ENCODE results near the gene VWA7. TPM values are rescaled to one million over a fixed set of nuclear protein-coding genes. Genes with fewer than 3 reads are reported as not detected.
"Not testable (repeated sequence)": the region's sequence is repeated elsewhere in the genome, so short reads cannot be mapped to it uniquely, and the experiment has no call there.

The VWA7 gene
- total RNA-seq, 1 donor from 2014 or later = 0.62 TPM

DNA sequence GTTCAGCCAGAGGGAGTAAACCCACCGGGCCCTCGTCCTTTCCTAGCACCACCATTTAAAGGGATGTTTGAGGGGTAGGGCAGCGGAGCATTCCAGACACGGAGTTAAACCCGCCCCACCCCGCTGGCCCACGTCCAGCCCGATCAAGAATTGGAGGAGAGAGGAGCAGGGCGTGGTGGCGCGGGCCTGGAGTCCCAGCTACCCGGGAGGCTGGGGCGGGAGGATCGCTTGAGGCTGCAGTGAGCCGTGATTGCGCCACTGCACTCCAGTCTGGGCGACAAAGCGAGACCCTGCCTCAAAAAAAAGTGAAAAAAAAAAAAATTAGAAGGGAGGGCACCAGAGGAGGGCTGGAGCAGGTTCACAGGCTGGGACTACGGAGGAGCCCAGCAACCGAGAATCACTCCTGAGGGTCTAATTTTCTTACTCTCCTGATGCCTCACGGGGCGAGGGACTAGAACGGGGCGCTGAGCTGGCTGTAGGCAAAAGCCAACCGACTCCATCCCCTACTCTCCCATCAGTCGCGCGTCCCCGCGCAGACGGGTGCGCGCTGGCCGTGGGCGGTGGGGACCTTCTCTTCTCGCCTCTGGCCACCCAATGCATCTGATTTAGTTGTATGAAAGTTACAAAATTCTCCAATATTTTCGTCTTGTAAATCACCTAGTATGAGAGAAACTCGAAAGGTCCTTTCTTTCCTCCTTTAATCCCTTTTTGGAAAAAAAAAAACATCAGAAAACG, 44.3 kb upstream of the VWA7 start:
- no peak for TF ChIP-seq CTCF (IDR thresholded peaks at IDR 0.05)
- Mint-ChIP-seq H3K4me1 (ENCODE audit: low read depth) (peaks cover 51% of the 10 kb centered on the region), H3K36me3 (ENCODE audit: low read depth) (no peaks in the 10 kb centered on the region), H3K27me3 (ENCODE audit: low read depth) (no peaks in the 10 kb centered on the region), H3K9me3 (ENCODE audit: low read depth) (no peaks in the 10 kb centered on the region), H3K4me3 (ENCODE audit: unreplicated experiment) (peak overlapping the region; percentile 86), H3K27ac (ENCODE audit: unreplicated experiment) (peak overlapping the region; percentile 99)
- peak; percentile 83 for DNase-seq (ENCODE audit: low spot score)

DNA sequence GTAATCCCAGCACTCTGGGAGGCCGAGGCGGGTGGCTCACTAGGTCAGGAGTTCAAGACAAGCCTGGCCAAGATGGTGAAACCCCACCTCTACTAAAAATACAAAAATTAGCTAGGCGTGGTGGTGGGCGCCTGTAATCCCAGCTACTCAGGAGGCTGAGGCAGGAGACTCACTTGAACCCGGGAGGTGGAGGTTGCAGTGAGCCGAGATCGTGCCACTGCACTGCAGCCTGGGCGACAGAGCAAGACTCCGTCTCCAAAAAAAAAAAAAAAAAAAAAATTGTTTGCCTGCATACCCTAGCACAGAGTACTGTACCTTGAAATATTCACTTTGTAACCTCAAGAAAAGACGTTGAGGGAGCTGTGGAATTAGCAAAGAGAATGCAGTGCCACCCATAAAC, 43.3 kb upstream of the VWA7 start:
- H3K4me3 Mint-ChIP-seq (ENCODE audit: unreplicated experiment); DNase-seq (ENCODE audit: low spot score); H3K36me3 Mint-ChIP-seq (ENCODE audit: low read depth); H3K9me3 Mint-ChIP-seq (ENCODE audit: low read depth); H3K27me3 Mint-ChIP-seq (ENCODE audit: low read depth): not testable (repeated sequence)
- Mint-ChIP-seq H3K4me1 (ENCODE audit: low read depth) (peaks cover 43% of the 10 kb centered on the region), H3K27ac (ENCODE audit: unreplicated experiment) (peak overlapping the region; percentile 99)

DNA sequence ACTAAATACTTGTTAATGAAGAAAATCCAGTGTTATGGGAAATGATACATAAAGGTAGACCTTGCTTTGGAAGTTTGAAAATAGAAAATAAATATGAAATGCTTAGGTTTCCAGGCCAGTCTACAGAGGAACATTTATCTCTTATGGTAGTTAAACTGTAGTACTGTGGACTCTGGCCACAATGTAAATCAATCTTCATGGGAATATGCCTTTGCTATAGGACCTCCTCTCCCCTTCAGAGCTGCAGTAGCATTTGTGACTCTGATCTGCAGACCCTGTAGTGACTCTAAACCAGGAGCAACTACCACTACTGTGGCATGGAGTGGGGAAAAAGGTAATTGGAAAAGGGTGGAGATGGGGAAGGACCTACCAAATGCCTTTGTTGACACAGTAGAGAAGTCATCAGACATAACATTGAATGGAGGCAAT, 42.8 kb upstream of the VWA7 start:
- Mint-ChIP-seq H3K9me3 (ENCODE audit: low read depth) (no peaks in the 10 kb centered on the region), H3K4me3 (ENCODE audit: unreplicated experiment) (no peak overlapping the region), H3K27me3 (ENCODE audit: low read depth) (no peaks in the 10 kb centered on the region), H3K36me3 (ENCODE audit: low read depth) (no peaks in the 10 kb centered on the region), H3K4me1 (ENCODE audit: low read depth) (peaks cover 42% of the 10 kb centered on the region), H3K27ac (ENCODE audit: unreplicated experiment) (peak overlapping the region; percentile 58)
- TF ChIP-seq CTCF (IDR thresholded peaks at IDR 0.05) = no peak
- no peak for DNase-seq (ENCODE audit: low spot score)

- not testable (repeated sequence) for DNase-seq (ENCODE audit: low spot score); H3K27me3 Mint-ChIP-seq (ENCODE audit: low read depth); H3K36me3 Mint-ChIP-seq (ENCODE audit: low read depth); H3K9me3 Mint-ChIP-seq (ENCODE audit: low read depth)
- peaks cover 49% of the 10 kb centered on the region for H3K4me1 Mint-ChIP-seq (ENCODE audit: low read depth)
- peak overlapping the region; percentile 77 for H3K27ac Mint-ChIP-seq (ENCODE audit: unreplicated experiment)
- peak overlapping the region; percentile 66 for H3K4me3 Mint-ChIP-seq (ENCODE audit: unreplicated experiment)
Observed at GRCh38 chr6:31817929-31818511, 40.9 kb upstream of the VWA7 start.

- H3K4me3 Mint-ChIP-seq (ENCODE audit: unreplicated experiment) = peak overlapping the region; percentile 66
- H3K27ac Mint-ChIP-seq (ENCODE audit: unreplicated experiment) = peak overlapping the region; percentile 77
- H3K27me3 Mint-ChIP-seq (ENCODE audit: low read depth); H3K9me3 Mint-ChIP-seq (ENCODE audit: low read depth); DNase-seq (ENCODE audit: low spot score); H3K36me3 Mint-ChIP-seq (ENCODE audit: low read depth): not testable (repeated sequence)
- H3K4me1 Mint-ChIP-seq (ENCODE audit: low read depth) = peaks cover 43% of the 10 kb centered on the region
Observed at GRCh38 chr6:31817133-31817928, 40.2 kb upstream of the VWA7 start.

DNA sequence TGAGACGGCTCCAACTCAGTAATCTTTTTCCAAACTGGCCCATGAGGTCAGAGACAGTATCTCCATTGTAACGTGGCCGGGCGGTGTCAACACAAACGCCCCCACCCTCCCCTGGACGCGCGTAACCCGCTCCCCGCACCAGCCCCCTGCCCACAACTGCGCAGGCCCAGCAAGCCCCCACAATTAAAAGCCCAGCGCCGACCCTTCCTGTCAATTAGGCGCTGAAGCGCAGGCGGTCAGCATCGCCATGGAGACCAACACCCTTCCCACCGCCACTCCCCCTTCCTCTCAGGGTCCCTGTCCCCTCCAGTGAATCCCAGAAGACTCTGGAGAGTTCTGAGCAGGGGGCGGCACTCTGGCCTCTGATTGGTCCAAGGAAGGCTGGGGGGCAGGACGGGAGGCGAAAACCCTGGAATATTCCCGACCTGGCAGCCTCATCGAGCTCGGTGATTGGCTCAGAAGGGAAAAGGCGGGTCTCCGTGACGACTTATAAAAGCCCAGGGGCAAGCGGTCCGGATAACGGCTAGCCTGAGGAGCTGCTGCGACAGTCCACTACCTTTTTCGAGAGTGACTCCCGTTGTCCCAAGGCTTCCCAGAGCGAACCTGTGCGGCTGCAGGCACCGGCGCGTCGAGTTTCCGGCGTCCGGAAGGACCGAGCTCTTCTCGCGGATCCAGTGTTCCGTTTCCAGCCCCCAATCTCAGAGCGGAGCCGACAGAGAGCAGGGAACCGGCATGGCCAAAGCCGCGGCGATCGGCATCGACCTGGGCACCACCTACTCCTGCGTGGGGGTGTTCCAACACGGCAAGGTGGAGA, 38.1 kb upstream of the VWA7 start, which contains the start of the genes HSPA1A and HSPA1L:
HSPA1A (plus strand) TSS at position 519 of the 814 bp plus-strand sequence; CDS start at position 733, 214 bp downstream.
HSPA1L (minus strand) TSS at position 259 of the 814 bp plus-strand sequence. CDS start 3,311 bp downstream, outside the sequence.
- Mint-ChIP-seq H3K27ac (ENCODE audit: unreplicated experiment) (peak within 1 kb of the TSS; percentile 99), H3K9me3 (ENCODE audit: low read depth) (no peaks in the 10 kb centered on the region), H3K27me3 (ENCODE audit: low read depth) (no peaks in the 10 kb centered on the region), H3K36me3 (ENCODE audit: low read depth) (no peaks in the 10 kb centered on the region), H3K4me1 (ENCODE audit: low read depth) (peaks cover 33% of the 10 kb centered on the region), H3K4me3 (ENCODE audit: unreplicated experiment) (peak within 1 kb of the TSS; percentile 91)
- TF ChIP-seq CTCF (IDR thresholded peaks at IDR 0.05) = no peak
- no peak for DNase-seq (ENCODE audit: low spot score)

Measured in chondrocyte (in vitro differentiated cells).